Right forelimb (tissue), 1 donor: Measurements from ENCODE around the gene HSCB.
A peak's percentile ranks its signal among the peaks of the same experiment; 100 is the strongest.
"Not testable (repeated sequence)": the region's sequence is repeated elsewhere in the genome, so short reads cannot be mapped to it uniquely, and the experiment has no call there.

ENCODE experiments used
- DNase-seq: peaks from one replicate; pipeline ENCODE4 v3.0.0-alpha.2; 2018

Gene HSCB

DNA sequence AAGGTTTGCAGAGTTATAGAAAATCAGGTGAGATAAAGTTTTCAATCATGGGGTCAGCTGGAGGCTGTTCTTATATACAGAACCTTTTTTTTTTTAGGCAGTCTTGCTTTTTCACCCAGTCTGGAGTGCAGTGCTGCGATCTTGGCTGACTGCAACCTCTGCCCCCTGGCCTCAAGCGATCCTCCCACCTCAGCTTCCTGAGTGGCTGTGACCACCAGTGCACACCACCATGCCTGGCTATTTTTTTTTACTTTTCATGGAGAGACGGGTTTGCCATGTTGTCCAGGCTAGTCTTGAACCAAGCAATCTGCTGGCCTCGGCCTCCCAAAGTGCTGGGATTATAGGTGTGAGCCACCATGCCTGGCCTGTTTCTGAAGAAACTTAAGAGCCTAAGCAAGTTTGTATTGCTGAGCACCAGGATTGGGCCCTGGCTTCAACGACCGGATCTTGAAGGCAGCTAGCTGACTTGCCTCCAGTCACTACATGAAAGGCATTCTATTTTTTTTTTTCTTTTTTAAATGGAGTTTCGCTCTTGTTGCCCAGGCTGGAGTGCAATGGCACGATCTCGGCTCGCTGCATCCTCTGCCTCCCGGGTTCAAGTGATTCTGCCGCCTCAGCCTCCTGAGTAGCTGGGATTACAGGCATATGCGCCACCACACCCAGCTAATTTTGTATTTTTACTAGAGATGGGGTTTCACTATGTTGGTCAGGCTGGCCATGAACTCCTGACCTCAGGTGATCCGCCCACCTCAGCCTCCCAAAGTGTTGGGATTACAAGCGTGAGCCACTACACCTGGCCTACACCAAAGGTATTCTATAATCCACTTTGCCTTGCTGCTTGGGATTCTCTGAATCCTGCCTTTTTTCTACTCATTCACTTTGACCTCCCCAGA is 50.9 kb downstream of the HSCB start:
- DNase-seq: no peak

DNA sequence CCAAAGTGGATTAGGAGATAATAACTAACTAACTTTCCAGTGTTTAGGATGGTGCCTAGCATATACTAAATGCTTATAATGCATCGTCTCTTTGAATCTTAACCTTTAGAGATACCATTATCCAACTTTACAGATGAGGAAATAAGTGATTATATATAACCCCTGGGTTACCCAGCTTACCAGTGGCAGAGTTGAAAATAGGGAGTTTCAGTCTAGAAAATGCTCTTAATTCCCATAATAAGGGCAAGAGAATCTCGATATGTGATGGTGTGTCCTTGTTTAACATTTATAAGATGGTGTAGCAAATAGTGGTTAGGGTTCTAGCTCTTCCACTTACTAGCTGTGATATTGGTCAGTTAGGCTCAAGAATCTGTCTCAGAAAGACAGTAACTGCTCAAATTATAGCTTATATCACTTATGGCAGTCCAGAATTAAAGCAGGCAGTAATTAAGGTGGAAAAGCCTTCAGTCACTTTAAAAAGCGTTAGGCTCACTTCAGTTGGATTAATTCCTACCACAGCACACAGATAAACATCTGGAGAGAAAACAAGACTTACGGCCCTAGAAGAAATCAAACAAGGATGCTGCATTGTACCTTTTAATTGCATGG is 52.2 kb downstream of the HSCB start:
- no peak for DNase-seq

DNA sequence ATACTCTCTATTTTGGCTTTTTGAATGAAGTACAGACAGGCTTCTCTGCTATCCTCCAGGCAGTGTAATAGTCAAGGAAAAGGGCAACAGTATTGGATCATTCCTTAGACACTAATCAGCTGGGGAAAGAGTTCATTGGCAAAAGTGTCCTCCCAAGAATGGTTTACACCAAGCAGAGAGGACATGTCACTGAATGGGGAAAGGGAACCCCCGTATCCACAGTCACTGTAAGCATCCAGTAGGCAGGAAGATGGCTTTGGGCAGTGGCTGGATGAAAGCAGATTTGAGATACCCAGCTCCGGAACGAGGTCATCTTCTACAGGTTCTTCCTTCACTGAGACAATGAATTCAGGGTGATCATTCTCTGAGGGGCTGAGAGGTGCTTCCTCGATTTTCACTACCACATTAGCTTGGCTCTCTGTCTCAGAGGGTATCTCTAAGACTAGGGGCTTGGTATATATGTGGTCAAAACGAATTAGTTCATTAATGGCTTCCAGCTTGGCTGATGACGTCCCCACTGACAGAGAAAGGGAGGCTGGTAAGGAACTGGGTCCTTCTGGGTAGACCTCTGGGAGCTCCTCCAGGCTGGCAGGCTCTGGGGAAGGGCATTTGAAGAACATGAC is 53.3 kb downstream of the HSCB start:
- DNase-seq: no peak

DNA sequence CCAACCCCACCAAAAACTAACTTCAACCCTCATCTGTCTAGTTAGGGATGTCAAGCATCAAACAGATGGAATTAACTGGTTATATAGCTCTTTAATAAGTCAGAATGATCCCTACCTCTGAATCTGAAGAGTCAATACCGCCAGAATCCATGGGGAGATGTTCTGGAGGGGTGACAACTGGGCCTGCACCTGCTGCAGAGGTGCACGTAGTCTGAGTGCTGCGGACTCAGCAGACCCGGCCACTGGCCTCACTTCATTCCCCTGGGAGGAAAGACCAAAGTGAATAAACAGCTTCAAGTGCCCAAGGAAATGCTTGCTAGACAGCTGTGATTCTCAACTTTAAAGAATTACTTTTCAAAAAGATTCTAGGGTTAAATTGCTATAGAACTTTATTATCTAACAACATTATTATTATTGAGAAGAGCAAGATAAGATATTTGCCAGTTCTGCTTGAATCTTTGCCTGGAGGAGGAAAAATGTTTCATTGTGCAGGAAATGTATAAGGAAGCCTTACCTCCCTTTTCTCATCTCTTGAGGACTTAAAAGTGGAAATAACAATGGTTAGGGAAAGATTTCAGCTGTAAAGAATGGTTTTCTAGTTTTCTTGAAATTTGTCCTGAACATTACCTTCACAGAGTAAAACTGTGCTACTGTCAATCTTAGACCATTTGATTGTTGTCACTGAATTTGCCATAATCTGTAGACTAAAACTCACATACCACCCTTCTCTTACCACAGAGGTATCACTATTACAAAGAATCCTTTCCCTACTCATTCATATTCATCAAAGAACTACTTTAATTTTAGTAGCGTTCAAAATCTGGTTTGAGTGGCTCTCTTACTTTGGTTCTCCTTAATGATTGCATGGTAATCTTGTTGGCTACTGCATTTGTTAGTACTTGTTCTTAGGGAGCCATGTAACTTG is 54.4 kb downstream of the HSCB start:
- DNase-seq: no peak

DNA sequence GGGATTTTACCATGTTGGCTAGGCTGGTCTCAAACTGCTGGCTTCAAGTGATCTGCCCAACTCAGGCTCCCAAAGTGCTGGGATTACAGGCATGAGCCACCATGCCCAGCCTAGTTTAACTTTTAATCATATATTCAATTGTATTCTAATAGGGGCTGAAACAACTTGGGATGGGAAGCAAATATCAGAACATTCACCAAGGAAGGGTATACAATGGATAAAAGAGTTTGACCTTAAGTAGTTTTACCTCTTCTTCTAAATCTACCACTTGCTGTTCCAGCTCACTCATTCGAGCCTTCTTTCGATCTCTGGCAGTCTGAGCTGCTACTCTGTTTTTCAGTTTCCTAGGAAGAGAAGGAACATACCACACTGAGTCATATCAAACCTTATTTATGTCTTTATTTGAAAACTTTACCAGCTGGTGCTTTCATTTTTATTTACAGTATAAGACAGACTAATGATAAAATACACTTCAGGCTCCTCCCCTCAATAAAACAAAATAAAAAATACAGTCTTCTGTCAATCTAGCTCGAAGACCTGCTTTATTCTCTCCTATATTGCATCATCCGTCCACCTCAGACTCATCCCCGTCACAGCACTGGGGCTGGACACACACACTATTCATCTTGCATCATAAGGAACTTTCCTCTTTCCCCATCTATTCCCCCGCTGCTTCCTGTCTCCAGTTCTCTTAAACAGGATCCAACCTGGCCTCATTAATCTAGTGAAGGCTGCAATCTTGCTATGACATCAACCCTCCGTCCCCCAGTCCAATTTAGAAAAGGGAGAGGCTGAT is 57.2 kb downstream of the HSCB start:
- DNase-seq: peak; percentile 59

DNA sequence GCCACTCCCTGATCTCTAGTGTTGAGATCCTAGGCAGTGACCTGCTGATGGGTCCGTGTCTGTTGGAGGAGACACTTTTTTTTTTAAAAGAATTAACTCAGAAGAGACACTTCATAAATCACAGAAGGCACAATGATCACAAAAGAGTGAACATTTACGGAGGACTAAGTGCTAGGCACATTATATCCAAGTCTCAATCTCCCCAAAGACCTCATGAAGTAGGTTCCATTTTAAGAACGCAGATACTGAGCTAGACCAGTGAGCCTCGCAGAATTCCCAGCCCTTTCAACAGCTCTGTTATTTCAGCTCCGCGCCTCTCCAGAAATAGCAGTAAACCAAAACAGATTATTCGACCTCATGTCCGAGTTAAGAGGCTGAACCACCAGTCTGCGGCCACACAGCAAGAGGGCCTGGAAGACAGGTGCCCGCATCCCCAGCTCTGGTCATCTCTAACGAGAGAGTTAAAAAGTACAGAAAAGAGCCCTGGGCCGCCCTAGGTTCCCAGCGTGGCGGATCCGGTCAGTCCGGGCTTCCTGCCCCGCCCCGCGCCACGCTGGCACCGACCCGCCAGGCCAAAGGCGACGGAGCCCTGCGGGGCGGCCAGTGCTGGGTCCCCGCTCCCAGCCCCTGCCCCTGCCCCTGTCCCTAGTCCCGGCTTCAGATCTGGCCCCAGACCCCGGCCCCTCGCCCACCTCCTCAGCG is 57.9 kb downstream of the HSCB start:
- DNase-seq: peak; percentile 86

DNA sequence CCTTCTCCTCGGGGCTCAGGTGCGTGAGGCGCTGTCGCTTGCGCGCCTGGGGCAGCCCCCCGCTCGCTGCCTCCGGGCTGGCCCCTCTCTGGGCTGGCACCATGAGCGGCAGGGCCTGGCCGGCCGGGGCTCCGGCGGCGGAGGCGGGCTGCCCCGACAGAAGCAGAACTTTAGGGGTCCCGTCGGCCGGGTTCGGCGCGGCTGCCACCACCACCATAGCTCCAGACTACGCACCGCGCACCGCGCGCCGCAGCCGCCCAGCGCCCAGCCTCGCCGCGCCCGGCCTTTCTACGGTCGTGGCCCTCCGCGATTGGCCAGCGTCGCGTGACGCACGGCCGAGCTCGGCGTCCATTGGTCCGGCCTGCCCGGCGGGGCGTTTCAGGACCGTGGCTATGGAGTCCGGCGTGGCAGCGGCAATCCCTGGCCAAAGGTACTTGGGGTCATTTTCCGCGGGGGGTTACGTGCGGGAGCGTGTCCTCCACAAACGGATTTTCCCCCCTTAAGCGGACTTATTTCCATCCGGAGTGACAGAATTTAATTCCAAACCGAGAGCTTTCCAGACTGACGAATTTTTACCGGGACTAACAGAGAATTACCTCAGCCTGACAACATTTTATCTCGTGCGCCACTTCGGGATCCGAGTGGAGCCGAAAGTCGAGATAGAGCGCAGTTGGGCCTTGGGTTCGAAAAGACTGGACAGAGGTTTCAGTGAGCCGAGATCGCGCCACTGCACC is 58.6 kb downstream of the HSCB start, which contains the start of gene XBP1:
TSS of gene XBP1 (minus strand) at position 262 of the 734 bp plus-strand sequence.
- peak; percentile 97 for DNase-seq

DNA sequence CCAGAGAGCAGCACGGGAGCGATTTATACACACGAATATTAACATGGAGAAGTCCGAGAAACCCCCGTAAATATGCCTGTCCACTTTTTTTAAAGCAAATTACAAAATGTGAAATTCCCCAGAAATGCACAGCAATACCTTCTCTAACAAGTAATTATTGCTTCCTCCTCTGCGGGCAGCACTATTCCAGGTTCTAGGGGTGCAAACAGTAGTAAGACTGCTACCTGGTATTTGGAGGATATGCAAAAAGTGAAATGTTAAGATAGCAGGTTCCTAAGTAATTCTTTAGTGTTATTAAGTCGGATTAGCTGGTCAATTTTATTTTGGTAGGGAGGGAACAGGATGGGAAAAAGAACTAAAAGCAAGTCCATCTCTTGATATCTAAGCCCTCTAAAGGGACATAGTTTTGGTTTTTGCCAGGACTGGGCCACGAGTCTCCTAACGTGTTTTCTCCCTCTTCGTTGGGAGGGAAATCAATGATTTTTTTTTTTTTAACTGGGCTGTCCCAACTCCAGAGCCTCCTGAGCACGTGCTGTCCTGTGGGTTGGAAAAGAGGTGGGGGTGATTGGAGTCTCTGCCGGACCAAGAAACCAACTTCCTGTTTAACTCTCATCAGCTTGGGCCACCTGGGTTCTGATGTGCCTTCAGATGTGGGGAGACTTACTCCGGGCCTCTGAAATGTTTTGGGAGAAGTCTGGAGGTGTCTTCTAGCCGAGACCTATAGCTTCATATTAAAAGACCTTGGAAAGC is 60.2 kb downstream of the HSCB start:
- no peak for DNase-seq

DNA sequence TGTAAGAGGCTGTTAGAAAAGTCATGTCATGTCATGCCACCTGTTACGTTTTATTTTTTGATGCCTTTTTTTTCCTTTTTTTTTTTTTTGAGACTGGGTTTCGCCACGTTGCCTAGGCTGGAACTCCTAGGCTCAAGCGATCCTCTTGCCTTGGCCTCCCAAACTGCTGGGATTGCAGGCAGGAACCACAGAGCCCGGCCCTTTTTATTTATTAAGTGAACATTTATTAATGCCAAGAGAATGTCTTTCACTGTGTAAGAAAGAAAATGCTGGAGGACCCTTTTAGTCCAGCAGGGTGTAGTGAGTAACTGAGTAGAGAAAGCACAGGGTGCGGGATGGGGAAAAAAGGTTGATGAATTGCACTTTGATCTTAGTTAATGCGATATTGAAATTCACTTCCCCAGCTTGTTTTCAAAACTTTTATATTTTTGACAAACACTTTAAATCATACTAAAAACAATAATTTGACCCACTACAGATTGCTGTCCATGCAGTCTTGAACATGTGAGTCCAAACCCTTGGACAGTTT is 60.8 kb downstream of the HSCB start:
- no peak for DNase-seq

DNA sequence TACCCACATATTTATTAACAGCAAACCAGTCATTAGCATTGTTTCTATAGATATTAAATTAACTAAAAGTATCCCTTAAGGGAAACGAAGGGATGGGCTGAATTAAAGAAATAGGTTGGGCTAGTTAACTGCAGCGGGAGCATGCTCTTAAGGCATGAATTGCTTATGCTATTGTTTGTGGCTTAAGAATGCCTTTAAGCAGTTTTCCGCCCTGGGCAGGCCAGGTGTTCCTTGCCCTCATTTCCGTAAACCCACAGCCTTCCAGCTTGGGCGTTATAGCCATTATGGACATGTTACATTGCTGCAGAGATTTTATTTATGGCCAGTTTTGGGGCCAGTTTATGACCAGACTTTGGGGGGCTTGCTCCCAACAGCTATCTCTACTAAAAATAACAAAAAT is 63.6 kb downstream of the HSCB start:
- not testable (repeated sequence) for DNase-seq
